Measurements from ENCODE around the gene CDH4.

CDH4 gene

DNA sequence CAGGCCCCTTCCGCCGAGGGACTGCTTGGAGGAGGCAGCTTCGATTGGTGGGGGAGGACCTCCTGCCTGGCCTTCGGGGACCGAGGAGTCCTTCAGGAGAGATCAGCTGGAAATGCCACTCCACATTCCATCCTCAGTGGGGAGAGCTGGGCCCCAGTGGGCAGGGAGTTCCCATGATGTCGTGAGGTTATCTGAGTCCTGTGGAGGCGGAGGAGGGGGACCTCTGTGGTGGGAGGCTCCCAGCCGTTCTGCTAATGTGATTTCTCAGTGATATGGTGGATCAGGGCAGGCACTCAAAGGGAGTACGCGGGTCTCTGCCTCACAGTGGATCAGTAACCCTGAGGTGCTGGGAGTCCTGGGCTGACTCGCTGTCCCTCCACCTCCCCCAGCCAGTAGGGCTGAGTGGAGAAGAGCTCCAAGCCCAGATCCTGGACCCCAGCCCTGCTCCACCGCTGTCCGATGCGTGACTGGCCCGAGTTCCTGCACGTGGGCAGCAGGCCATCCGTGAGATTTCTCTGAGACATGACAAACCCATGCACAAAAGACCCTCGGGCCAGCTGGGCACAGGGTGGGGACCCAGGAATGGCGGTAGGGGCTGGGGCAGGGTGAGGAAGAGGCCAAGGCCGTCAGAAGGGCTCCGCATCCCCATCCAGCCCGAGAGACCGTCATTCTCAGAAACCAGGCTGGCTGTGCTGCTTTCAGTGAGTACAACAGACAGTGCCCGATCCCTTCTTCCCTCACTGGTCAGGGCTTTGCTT, 617.9 kb downstream of the CDH4 start:
- no peak for DNase-seq

DNA sequence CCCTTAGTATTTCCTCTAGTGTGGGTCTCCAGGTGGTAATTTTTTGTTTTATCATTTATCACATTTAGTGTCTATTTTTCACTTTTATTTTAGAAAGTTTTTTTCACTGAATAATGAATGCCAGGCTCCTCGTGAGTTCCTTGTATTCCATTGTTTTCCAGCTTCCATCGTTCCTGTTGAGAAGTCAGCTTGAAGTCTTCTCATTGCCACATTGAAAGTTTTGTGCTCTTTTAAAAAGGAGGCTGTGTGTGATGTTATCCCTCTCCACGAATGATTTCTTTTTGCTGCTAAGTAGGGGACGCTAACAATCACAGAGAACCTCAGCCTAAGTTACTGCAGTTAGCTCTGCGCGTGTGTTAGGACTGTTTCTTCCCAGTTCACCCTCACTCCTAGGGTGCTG, 619.1 kb downstream of the CDH4 start:
- TF ChIP-seq POLR2A (IDR thresholded peaks at IDR 0.05; ENCODE audit: low read length) (no peak), GATA1 (IDR thresholded peaks at IDR 0.05; ENCODE audit: low read depth, low read length) (no peak)
- no peak for DNase-seq

More for the DNA sequence above, 617.9 kb downstream of the CDH4 start:
- no peak for TF ChIP-seq GATA1 (IDR thresholded peaks at IDR 0.05; ENCODE audit: low read depth, low read length)

DNA sequence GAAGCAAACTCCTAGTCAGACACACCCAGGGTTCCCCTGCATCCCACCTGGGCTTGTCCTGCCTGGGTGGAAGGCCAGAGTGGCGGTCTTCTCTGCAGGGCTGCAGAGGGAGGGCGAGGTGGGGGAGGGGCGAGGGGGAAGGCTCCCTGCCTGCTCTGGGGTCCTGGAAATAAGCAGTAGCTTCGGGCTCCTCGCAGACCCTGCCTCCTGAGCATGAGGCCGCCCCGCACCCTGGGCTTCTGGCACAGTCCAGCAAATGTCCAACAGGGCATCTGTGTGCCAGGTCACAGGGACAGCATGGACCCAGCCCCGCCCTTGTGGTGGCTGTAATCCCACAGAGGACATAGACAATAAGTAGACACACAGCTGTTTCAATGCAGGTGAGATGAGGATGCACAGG, 619.9 kb downstream of the CDH4 start:
- TF ChIP-seq GATA1 (IDR thresholded peaks at IDR 0.05; ENCODE audit: low read depth, low read length) (no peak), POLR2A (IDR thresholded peaks at IDR 0.05; ENCODE audit: low read length) (no peak)
- no peak for DNase-seq

DNA sequence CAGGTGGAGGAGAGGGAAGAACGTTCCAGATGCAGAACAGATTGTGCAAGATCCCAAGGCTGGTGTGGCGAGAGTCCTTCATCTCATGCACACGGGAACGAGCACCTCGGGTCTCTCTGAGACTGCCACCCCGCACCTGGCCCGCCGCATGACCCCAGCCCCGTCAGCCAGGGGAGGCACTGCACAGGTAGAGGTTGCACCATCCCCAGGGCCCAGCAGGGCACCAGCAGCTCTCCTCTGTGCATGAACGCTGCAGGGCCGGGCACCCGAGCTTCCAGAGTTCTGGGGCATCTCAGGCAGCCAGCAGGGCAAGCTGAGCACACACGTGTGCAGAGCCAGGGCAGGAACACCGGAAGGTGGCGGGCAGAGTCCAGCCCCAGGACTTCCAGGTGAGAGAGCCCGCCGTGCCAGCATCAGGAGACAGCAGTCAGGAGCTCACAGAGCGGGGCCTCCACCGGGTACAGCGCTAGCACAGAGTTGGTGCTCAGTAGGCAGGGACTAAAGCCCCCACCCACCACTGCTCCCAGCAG, 620.4 kb downstream of the CDH4 start:
- DNase-seq = no peak
- TF ChIP-seq GATA1 (IDR thresholded peaks at IDR 0.05; ENCODE audit: low read depth, low read length) (no peak), POLR2A (IDR thresholded peaks at IDR 0.05; ENCODE audit: low read length) (no peak)

DNA sequence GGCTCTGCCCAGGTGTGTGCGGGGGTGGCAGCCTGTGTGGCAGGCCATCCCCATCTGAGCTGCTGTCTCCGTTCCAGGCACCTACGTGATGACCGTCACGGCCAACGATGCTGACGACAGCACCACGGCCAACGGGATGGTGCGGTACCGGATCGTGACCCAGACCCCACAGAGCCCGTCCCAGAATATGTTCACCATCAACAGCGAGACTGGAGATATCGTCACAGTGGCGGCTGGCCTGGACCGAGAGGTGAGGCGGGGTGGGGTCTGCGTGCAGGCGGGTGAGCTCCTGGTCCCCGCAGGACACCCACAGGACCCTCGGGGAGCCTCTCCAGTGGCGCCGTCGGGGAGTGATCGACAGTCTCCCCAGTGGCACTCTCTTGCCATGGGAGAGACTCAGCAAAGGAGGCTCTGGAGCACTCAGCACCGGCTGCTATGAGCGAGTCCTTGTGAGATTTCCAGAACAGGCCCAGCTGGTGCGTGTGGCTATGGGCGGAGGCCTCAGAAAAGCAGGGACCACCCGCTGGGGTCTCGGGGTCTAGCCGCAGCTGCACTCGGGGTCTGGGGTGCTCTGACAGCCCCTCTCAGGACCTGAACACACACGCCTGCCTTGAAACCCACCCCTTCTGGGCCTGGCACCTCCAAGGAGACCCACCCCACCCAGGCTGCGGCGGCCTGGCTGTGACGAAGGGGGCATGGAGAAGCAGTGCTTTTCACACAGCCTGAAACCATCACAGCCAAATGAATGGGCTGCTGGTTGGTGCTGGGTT, 621.8 kb downstream of the CDH4 start:
- TF ChIP-seq GATA1 (IDR thresholded peaks at IDR 0.05; ENCODE audit: low read depth, low read length) (no peak), POLR2A (IDR thresholded peaks at IDR 0.05; ENCODE audit: low read length) (no peak)
- DNase-seq = no peak

DNA sequence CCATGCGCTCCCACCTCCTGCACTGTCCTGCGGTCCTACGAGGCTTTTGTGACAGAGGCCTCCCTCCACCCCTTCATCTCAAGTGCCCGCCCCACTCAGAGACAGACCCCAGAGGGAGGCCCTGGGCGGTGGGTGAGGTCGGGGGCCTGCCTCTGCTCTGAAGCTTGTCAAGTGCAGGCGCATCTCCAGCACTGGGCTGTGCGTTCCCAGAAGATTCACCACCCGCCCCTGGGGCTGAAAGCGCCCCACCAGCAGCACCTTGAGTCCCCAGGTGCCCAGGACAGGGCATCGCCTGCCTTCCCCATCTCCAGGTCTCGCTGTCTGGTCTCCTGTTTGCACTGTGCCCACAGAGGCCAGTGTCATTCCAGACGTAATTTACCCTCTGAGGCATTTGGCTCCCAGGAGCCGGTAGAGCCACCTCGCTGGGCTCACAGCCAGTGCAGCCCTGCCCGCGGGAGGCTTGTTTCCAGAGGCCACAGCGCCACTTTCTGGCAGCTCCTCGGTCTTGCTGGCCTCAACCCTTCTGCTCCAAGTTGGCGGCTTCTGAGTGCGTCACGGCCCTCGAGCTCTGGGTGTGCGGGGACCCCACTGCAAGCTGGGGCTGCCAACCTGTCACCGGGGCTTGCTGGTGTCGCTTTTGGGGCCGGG, 622.5 kb downstream of the CDH4 start:
- TF ChIP-seq GATA1 (IDR thresholded peaks at IDR 0.05; ENCODE audit: low read depth, low read length) = no peak
- TF ChIP-seq POLR2A (IDR thresholded peaks at IDR 0.05; ENCODE audit: low read length) = no peak
- peak; percentile 16 to 30 for DNase-seq

DNA sequence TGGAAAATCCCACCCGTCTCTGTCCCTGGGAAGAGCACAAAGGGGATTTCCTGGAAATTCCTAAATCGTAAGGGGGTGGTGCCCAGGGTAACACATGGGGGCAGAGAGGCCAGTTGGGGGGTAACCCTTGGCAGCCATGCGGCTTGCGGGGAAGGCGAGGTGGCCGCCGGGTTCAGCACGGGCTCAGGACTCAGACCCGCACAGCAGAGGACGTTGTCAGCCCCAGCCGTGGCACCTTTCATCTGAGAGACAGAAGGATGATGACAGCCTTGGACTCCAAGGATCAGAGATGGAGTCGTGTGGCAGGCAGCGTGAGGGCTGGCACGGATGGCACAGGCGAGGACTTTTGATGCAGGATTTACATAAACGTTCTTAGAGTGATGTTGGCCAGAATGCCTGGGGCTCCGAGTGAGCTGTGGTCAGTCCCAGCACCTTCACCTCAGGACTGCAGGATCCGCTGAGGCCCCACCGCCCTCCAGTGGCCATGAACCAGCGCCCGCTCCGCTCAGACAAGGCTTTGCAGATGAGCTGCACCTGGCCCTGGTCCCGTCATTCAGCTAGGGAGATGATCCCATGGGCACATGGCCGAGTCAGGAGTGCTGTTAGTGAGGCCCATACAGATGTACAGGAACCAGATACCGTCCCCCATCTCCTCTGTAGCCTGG, 623.3 kb downstream of the CDH4 start:
- DNase-seq = no peak
- no peak for TF ChIP-seq POLR2A (IDR thresholded peaks at IDR 0.05; ENCODE audit: low read length)
- TF ChIP-seq GATA1 (IDR thresholded peaks at IDR 0.05; ENCODE audit: low read depth, low read length) = no peak

DNA sequence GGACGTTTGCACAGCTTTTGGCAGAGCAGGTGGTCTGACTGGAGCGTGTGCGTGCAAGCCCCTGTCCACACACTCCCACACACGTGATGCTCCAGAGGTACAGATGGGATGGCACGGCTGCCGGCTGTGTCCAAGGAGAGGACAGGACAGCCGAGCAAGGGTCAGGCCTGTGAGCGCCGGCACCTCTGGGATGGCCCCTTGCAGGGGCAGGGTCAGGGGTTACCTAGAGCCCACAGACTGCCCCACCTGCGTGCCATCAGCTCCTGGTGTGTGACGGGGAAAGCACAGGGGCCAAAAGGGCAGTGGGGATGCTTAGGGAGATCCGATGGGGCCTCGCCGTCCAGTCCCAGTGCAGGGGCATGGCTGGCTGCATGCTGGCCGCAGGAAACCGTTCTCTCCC, 623.9 kb downstream of the CDH4 start:
- no peak for TF ChIP-seq POLR2A (IDR thresholded peaks at IDR 0.05; ENCODE audit: low read length)
- TF ChIP-seq GATA1 (IDR thresholded peaks at IDR 0.05; ENCODE audit: low read depth, low read length) = no peak
- no peak for DNase-seq

DNA sequence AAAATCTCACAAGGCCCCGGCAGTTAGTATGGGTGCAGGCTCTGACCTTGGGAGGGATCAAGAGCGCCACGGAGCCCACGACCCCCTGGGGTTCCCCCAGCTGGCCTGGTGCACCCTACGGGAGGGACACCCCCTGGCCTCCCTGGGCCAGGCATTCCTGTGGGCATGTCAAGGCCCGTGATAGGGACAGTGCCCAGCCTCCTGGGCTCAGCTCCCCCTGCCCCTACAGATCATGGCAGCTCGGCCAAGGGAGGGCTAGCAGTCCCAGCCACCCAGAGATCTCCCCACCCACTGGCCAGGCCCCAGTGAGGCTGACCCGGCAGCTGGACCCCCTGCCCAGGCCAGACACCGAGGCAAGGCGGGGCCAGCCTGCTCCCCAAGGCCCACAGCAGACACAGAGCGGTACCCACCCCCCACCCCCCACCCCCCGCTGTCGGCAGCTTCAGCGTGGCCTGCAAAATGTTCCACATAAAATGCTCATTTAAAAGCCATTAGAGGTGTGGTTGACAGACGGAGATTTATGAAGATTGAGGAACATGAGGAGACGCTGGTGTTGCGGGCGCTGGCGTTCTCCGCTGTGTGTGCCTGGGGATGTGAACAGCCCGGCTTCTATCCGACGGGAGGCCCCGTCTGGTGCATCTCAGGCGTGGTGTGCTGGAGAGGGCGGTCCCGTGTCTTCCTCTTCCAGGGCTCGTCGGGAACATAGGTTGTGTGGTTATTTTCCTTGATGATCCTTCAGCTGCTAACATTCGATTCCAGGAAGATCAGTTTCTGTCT, 625.1 kb downstream of the CDH4 start:
- TF ChIP-seq POLR2A (IDR thresholded peaks at IDR 0.05; ENCODE audit: low read length) = no peak
- TF ChIP-seq GATA1 (IDR thresholded peaks at IDR 0.05; ENCODE audit: low read depth, low read length) = no peak
- no peak for DNase-seq

DNA sequence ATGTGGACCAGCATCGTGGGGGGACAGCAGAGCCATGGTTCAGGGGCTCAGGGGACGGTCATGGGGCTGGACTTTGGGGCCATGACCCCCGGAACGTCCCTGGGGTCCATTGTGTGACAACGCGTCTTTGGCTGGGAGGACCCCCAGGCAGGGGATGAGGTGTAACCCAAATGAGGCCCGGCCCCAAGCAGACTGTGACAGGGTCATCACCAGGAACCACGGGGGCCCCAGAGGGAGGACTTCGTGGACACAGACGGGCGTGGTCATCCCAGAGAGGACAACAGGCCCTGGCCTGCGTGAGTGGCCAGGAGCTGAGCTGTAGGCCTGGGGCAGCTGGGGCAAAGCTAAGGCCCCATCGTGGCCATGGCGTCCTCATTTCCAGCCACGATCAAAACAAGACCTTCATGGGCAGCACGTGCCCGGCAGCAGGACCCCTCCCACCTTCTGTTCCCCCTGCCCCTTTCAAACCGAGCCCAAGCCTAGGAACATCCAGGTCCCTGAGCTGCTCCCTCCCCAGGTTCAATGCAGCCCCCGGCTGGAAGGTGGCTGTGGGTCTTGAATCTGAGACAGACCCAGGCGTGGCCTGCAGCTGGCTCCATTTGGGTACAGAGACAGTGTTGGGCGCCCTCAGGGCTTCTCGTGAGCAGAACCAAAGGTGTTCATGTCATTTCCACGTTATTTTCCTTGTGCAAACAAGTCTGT, 625.9 kb downstream of the CDH4 start:
- no peak for TF ChIP-seq POLR2A (IDR thresholded peaks at IDR 0.05; ENCODE audit: low read length)
- no peak for TF ChIP-seq GATA1 (IDR thresholded peaks at IDR 0.05; ENCODE audit: low read depth, low read length)
- DNase-seq = no peak

DNA sequence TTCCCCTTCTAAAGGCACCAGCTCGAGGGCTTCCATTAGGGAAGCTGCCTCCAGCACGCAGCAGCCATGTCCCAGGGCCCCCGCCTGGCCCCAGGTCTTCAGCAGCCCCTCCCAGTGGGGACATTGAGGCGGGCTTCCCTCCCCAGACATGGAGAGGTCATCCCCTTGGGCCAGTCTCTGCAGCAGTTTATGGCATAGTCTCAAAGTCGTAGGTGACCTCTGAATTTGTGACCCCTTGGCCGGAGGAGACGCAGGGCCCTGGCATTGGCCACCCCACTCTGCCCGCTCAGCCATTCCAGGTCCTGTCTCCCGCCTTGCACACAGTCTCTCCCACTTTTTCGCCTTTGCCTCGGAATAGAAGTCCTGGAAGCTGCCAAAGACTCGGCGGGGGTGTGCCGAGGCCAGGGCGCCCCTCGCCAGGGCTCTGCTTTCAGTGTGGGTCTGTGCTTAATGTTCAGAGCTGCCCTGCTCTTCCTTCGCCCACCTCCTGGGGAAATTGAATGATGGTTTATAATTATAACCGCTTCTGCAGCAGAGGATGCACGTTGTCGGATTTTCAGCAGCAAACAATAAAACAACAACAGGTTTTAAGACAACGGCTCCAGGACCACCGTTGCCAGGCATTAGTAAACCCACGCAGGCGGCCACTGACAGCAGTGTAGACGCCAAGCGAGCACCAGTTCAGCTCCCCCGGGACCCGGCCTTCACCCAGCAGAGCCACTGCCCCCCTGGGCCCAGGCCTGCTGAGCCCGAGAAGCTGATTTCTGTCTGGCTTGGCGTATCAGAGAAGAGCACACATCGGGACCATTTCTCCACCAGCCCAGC, 626.6 kb downstream of the CDH4 start:
- no peak for TF ChIP-seq GATA1 (IDR thresholded peaks at IDR 0.05; ENCODE audit: low read depth, low read length)
- no peak for DNase-seq

DNA sequence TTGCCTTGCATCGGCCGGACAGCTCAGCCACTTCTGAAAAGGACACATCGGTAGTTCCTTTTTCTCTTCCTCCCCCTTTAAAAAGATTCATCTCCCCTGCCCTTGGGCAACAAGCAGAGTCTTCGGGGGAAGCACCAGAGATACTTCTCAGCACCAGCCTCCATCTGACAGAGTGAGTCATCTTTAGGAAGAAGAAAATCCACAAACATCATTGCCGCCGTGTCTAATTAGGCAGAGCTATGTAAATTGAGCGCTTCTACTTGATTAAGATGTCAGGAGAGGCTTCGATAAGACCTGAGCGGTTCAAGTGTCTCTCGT, 627.2 kb downstream of the CDH4 start:
- TF ChIP-seq POLR2A (IDR thresholded peaks at IDR 0.05; ENCODE audit: low read length) = no peak
- no peak for TF ChIP-seq GATA1 (IDR thresholded peaks at IDR 0.05; ENCODE audit: low read depth, low read length)
- DNase-seq = no peak
